Measurements from ENCODE around the gene SMYD3.
"Not testable (repeated sequence)": the region's sequence is repeated elsewhere in the genome, so short reads cannot be mapped to it uniquely, and the experiment has no call there.

Gene SMYD3

DNA sequence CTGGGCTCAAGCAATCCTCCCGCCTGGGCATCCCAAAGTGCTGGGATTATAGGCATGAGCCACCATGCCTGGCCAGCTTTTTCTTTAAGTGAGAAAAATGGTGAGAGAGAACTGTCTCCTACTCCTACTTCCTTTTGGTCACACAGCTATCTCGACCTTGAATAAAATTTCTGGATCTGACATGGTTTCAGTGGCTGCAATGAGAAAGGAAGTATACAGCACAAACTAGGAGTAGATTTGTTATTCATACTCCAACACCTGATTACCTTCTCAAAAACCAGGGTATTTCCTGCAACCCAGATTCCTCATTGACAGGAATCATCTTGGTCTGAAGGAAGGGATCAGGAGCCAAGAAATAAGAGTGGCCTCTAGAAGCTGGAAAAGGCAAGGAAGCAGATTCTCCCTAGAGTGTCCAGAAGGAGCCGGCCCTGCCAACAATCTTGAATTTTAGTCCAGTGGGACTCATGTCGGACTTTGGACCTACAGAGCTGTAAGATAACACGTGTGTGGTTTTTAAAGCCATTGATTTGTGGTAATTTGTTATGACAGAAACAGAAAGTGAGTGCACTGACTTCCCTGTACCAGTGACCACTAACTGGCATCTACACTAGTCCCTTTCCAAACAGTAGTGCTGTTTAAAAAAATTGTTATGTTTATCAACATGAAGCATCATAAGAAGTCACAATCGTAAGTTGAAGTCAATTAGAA lies 516.6 kb downstream of the SMYD3 start:
- no peak for ATAC-seq (ENCODE audit: low read depth)
- H3K4me3 Mint-ChIP-seq: no peak overlapping the region
- DNase-seq (ENCODE audit: low spot score in 2 of 2): no peak
- H3K36me3 Mint-ChIP-seq: peaks cover 10% of the 10 kb centered on the region
- peaks cover 2% of the 10 kb centered on the region for H3K9me3 Mint-ChIP-seq
- peaks cover 2% of the 10 kb centered on the region for H3K27me3 Mint-ChIP-seq
- peak overlapping the region; percentile 50 for H3K27ac Mint-ChIP-seq
- peaks cover 4% of the 10 kb centered on the region for H3K4me1 Mint-ChIP-seq

DNA sequence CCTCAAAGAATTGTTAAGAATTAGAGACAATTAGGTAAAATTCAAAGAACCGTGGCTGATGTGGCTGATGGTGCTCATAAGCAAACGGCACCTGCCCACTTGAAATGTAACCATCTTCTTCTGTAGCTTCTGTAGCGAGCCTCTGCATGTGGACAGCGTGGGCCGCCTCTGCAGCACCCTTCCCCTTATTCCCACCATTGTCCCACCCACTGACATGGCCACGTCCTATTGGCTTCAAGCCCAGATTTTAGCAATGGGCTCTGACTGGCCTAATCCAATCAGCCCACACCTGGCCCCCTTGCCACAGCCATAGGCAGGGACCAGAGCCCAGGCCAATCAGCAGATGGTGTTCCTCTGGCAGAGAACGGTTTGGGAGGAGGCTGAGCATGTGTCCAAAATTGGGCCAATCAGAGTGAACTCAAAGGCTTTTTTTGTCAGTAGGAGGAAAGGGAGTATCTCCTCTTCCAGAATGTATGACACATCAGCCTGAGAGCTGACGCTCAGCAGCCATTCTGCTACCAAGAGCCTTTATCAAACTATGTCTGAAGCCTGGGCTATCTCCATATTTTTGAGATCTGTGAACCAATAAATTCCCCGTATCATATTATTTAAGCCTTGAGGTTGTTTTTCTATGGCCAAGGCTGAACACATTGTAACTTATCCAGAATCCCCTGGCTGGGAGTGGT lies 518.5 kb downstream of the SMYD3 start:
- Mint-ChIP-seq H3K27me3 (peaks cover 4% of the 10 kb centered on the region), H3K4me3 (no peak overlapping the region), H3K4me1 (peaks cover 9% of the 10 kb centered on the region), H3K9me3 (peaks cover 3% of the 10 kb centered on the region), H3K27ac (no peak overlapping the region), H3K36me3 (peaks cover 15% of the 10 kb centered on the region)
- DNase-seq (ENCODE audit: low spot score in 2 of 2) (no peak), ATAC-seq (ENCODE audit: low read depth) (no peak)

GRCh38 chr1:245987997-245988392 lies 519.1 kb downstream of the SMYD3 start:
- peaks cover 3% of the 10 kb centered on the region for H3K9me3 Mint-ChIP-seq
- peaks cover 4% of the 10 kb centered on the region for H3K27me3 Mint-ChIP-seq
- no peak for DNase-seq (ENCODE audit: low spot score in 2 of 2)
- H3K36me3 Mint-ChIP-seq: peaks cover 12% of the 10 kb centered on the region
- no peak for ATAC-seq (ENCODE audit: low read depth)
- no peak overlapping the region for H3K27ac Mint-ChIP-seq
- no peak overlapping the region for H3K4me3 Mint-ChIP-seq
- H3K4me1 Mint-ChIP-seq: peaks cover 9% of the 10 kb centered on the region

DNA sequence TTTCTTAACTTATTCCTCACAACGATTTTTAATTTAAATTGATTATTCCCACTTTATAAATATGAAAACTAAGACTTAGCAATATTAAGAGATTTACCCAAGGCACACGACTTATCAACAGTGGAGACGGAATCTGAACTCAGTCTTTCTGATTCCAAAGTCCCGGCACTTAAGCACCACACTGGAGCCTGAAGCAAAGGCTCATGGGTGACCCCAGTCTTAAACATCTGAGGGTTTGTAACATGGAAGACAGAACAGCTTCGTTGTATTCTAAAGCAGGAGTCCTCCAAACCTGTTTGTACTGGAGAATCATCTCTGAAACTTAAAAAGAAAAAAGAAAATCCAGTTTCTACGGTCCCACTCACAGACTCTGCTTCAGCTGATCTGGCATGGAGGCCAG lies 519.5 kb downstream of the SMYD3 start:
- Mint-ChIP-seq H3K36me3 (peaks cover 12% of the 10 kb centered on the region), H3K27me3 (peaks cover 4% of the 10 kb centered on the region), H3K4me3 (no peak overlapping the region), H3K4me1 (peaks cover 9% of the 10 kb centered on the region), H3K9me3 (peaks cover 3% of the 10 kb centered on the region), H3K27ac (no peak overlapping the region)
- ATAC-seq (ENCODE audit: low read depth) (no peak), DNase-seq (ENCODE audit: low spot score in 2 of 2) (no peak)

DNA sequence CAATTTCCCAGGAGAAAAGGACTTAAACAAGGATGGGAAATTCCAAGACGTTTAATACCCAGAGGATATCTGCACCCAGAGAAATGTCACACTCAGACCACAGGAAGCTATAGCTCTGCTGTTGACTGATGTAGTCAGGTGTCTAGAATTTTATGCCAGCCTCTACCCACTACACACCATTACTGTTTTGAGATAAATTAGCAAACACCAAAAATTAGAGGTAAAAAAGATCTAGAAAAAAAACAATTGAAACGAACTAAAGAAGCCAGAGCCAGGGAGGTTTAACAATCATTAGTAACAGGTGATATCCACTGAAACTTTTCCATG lies 519.9 kb downstream of the SMYD3 start:
- Mint-ChIP-seq H3K36me3 (peaks cover 12% of the 10 kb centered on the region), H3K27ac (no peak overlapping the region), H3K27me3 (peaks cover 4% of the 10 kb centered on the region), H3K4me3 (no peak overlapping the region), H3K9me3 (peaks cover 3% of the 10 kb centered on the region), H3K4me1 (peaks cover 9% of the 10 kb centered on the region)
- DNase-seq (ENCODE audit: low spot score in 2 of 2) (no peak), ATAC-seq (ENCODE audit: low read depth) (no peak)

GRCh38 chr1:245986404-245987218 lies 520.5 kb downstream of the SMYD3 start:
- Mint-ChIP-seq H3K27me3 (peaks cover 4% of the 10 kb centered on the region), H3K27ac (no peak overlapping the region), H3K4me1 (peaks cover 9% of the 10 kb centered on the region), H3K9me3 (peaks cover 3% of the 10 kb centered on the region), H3K36me3 (peaks cover 12% of the 10 kb centered on the region), H3K4me3 (no peak overlapping the region)
- ATAC-seq (ENCODE audit: low read depth): no peak
- DNase-seq (ENCODE audit: low spot score in 2 of 2): no peak

DNA sequence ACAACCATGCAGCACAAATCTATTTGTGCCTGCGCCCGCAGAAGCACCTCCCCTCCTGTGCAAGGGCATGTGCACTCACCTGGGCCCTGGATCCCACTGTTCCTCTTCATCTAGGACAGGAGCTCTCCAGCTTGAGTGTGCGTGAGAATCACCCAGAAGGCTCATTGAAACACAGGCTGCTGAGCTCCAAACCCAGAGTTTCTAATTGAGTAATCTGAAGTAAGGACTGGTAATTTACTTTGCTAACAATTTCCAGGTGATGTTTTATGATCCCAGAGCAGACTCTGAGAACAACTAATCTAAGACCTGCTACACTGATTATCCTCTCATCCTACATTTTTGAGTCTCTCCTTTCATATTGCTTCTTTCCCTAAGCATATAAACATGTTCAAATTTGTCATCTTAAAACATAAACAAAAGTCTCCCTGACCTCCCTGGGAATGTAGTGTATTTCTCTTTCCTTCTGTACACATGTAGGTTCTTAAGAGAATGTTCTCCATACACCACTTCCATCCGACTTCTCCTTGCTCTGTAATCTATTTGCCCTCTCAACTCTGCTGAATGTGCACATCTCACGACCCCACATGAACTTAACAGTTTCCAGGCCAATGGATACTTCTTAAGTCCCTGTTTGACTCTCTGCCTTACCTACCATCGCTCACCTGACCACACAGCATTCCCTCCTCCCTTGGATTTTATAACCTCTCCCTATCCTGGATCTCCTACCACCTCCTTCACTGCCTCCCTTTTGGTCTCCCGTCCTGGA lies 522.5 kb downstream of the SMYD3 start:
- H3K4me1 Mint-ChIP-seq: peaks cover 4% of the 10 kb centered on the region
- H3K9me3 Mint-ChIP-seq: peaks cover 3% of the 10 kb centered on the region
- no peak for DNase-seq (ENCODE audit: low spot score in 2 of 2)
- peaks cover 12% of the 10 kb centered on the region for H3K36me3 Mint-ChIP-seq
- no peak overlapping the region for H3K4me3 Mint-ChIP-seq
- ATAC-seq (ENCODE audit: low read depth): no peak
- H3K27ac Mint-ChIP-seq: no peak overlapping the region
- peaks cover 4% of the 10 kb centered on the region for H3K27me3 Mint-ChIP-seq

DNA sequence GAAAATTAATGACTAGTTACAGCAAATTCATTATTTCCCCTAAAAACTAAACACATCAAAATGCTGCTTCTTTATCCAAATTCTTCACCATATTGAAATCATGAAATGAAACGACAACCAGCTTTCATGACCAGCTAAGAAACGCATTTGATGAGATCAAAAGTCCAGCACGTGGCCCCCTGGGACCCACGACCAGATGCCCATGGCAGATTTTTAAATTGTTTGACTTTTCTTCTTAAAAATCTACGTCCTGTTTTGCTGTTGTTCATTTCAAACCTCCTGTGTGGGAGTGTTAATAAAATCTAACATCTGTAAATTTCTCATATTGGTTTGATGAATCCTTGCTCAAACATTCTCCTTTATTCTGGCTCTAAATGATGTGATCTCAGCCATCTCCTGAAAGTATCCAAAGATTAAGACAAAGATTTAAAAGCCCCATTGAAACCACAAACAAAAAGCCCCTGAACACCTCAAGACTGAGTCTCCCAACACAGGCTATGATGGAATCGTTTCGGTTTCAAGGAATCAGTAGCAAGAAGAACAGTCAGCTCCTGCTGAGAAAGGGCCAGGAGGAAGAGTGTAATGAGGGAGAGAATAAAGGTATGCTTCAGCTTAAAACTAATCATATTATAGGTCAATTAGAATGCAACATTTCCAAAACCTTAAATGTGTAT lies 523.6 kb downstream of the SMYD3 start:
- Mint-ChIP-seq H3K9me3 (peaks cover 2% of the 10 kb centered on the region), H3K27ac (no peak overlapping the region)
- no peak for DNase-seq (ENCODE audit: low spot score in 2 of 2)

GRCh38 chr1:245979589-245979988 lies 527.5 kb downstream of the SMYD3 start:
- Mint-ChIP-seq H3K27ac (no peak overlapping the region), H3K27me3 (no peaks in the 10 kb centered on the region), H3K9me3 (no peaks in the 10 kb centered on the region), H3K4me3 (no peak overlapping the region), H3K4me1 (no peaks in the 10 kb centered on the region), H3K36me3 (peaks cover 9% of the 10 kb centered on the region)
- no peak for ATAC-seq (ENCODE audit: low read depth)
- no peak for DNase-seq (ENCODE audit: low spot score in 2 of 2)

More for the DNA sequence above, 523.6 kb downstream of the SMYD3 start:
- peaks cover 4% of the 10 kb centered on the region for H3K4me1 Mint-ChIP-seq
- peaks cover 15% of the 10 kb centered on the region for H3K36me3 Mint-ChIP-seq
- peaks cover 2% of the 10 kb centered on the region for H3K27me3 Mint-ChIP-seq
- no peak for ATAC-seq (ENCODE audit: low read depth)
- no peak overlapping the region for H3K4me3 Mint-ChIP-seq

DNA sequence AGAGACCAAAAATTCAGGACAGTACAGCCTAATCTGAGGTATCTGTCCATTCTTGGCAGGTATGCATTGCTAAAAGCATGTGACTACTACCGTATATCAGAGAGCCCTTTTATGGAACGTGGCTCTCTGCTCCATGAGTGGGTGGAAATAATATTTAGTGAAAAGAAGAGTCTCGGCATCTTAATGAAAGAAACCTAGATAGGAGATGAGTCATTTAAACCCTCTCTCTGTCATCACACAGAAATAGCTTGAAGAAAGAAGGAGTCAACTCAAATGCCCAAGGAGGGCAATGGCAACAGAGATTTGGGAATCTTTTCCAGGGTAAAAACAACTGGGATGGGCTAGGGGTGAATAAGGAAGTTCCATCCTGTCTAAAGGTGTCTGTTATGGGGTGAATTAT lies 528.2 kb downstream of the SMYD3 start:
- H3K36me3 Mint-ChIP-seq: peaks cover 8% of the 10 kb centered on the region
- no peaks in the 10 kb centered on the region for H3K27me3 Mint-ChIP-seq
- DNase-seq (ENCODE audit: low spot score in 2 of 2) (no peak), ATAC-seq (ENCODE audit: low read depth) (no peak)
- no peaks in the 10 kb centered on the region for H3K4me1 Mint-ChIP-seq
- H3K27ac Mint-ChIP-seq: no peak overlapping the region
- no peaks in the 10 kb centered on the region for H3K9me3 Mint-ChIP-seq
- no peak overlapping the region for H3K4me3 Mint-ChIP-seq

GRCh38 chr1:245972476-245972875 lies 534.6 kb downstream of the SMYD3 start:
- no peak for ATAC-seq (ENCODE audit: low read depth)
- Mint-ChIP-seq H3K4me1 (no peaks in the 10 kb centered on the region), H3K36me3 (peaks cover 2% of the 10 kb centered on the region), H3K4me3 (no peak overlapping the region), H3K27me3 (no peaks in the 10 kb centered on the region), H3K9me3 (peaks cover 2% of the 10 kb centered on the region), H3K27ac (no peak overlapping the region)
- DNase-seq (ENCODE audit: low spot score in 2 of 2): no peak

GRCh38 chr1:245971711-245972085 lies 535.4 kb downstream of the SMYD3 start:
- H3K9me3 Mint-ChIP-seq: peaks cover 2% of the 10 kb centered on the region
- H3K27ac Mint-ChIP-seq: no peak overlapping the region
- no peak overlapping the region for H3K4me3 Mint-ChIP-seq
- no peaks in the 10 kb centered on the region for H3K4me1 Mint-ChIP-seq
- peaks cover 2% of the 10 kb centered on the region for H3K36me3 Mint-ChIP-seq
- ATAC-seq (ENCODE audit: low read depth): no peak
- DNase-seq (ENCODE audit: low spot score in 2 of 2): no peak
- no peaks in the 10 kb centered on the region for H3K27me3 Mint-ChIP-seq

GRCh38 chr1:245971076-245971710 lies 535.9 kb downstream of the SMYD3 start:
- ATAC-seq (ENCODE audit: low read depth); H3K27ac Mint-ChIP-seq; H3K27me3 Mint-ChIP-seq; H3K4me3 Mint-ChIP-seq; H3K36me3 Mint-ChIP-seq; DNase-seq (ENCODE audit: low spot score in 2 of 2); H3K4me1 Mint-ChIP-seq; H3K9me3 Mint-ChIP-seq: not testable (repeated sequence)
